GM12865 (cell line): Measurements from ENCODE around the gene MKRN3.

Experiments used
- DNase-seq: peaks from one replicate; pipeline ENCODE4 v3.0.0; 2010; ENCODE audit warnings: low read depth
- H3K4me3 ChIP-seq: 2 replicates; pipeline ENCODE4 v1.5.1; 2011; ENCODE audit warnings: mild to moderate bottlenecking, low read depth, low read length, control low read depth
- TF ChIP-seq, protein P1 (sequence below): IDR thresholded peaks from 2 replicates; pipeline ENCODE4 v1.5.1; 2011; ENCODE audit warnings: low read length, control low read depth, low read depth, inconsistent platforms; ENCODE audit not compliant: insufficient read depth; ENCODE audit errors: missing control alignments

The MKRN3 gene

GRCh38 chr15:23565395-23566070, at the start of gene MKRN3:
MKRN3 (plus strand) TSS chr15:23565674; CDS start chr15:23565783, 109 bp downstream.
- DNase-seq: no peak
- no peak within 1 kb of the TSS for H3K4me3 ChIP-seq
- TF ChIP-seq, protein P1, sequence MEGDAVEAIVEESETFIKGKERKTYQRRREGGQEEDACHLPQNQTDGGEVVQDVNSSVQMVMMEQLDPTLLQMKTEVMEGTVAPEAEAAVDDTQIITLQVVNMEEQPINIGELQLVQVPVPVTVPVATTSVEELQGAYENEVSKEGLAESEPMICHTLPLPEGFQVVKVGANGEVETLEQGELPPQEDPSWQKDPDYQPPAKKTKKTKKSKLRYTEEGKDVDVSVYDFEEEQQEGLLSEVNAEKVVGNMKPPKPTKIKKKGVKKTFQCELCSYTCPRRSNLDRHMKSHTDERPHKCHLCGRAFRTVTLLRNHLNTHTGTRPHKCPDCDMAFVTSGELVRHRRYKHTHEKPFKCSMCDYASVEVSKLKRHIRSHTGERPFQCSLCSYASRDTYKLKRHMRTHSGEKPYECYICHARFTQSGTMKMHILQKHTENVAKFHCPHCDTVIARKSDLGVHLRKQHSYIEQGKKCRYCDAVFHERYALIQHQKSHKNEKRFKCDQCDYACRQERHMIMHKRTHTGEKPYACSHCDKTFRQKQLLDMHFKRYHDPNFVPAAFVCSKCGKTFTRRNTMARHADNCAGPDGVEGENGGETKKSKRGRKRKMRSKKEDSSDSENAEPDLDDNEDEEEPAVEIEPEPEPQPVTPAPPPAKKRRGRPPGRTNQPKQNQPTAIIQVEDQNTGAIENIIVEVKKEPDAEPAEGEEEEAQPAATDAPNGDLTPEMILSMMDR: no peak

- no peak for DNase-seq
- TF ChIP-seq, protein P1: no peak
- H3K4me3 ChIP-seq: no peak overlapping the region
Measured at GRCh38 chr15:23516866-23517265, 48.6 kb upstream of the MKRN3 start.

DNA sequence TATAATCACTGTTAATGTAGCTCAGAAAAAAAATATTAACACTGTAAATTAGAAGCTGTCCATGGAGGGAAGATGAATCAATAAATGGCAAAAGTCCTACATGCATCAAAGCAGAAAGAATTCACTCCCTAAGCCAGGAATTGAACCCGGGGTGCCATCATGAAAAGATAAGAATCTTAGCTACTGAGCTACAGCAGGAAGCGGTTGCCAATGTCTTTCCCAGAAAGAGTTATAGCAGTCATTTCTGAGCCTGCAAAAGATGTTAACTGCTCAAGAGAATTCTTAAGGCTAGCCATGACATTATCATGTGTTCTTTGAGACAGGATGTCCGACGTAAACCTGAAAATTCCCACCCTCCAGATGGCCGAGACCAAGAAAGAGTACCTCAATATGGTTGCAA, 47.4 kb upstream of the MKRN3 start:
- DNase-seq: no peak
- no peak overlapping the region for H3K4me3 ChIP-seq
- TF ChIP-seq, protein P1: no peak

GRCh38 chr15:23524816-23525215, 40.7 kb upstream of the MKRN3 start:
- TF ChIP-seq, protein P1: no peak
- H3K4me3 ChIP-seq: no peak overlapping the region
- DNase-seq: no peak

DNA sequence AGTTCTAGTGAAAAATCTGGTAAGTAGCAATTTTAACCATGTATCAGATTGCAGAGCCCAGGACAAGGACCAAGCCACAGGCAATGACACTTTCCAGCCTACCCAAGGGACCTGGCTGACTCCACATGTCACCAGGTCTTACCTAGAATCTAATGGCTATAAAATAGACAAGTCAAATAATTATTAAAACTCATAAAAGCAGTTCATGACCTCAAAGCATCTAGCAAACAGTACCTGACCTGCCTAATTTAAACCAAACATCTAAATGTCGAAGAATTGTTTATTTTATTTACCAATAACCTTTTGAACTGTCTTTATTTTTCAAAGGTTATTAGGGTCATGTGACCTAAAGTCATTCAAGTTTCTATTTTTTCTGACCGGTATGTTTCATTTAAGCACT, 35.6 kb upstream of the MKRN3 start:
- TF ChIP-seq, protein P1: no peak
- DNase-seq: no peak
- no peak overlapping the region for H3K4me3 ChIP-seq

DNA sequence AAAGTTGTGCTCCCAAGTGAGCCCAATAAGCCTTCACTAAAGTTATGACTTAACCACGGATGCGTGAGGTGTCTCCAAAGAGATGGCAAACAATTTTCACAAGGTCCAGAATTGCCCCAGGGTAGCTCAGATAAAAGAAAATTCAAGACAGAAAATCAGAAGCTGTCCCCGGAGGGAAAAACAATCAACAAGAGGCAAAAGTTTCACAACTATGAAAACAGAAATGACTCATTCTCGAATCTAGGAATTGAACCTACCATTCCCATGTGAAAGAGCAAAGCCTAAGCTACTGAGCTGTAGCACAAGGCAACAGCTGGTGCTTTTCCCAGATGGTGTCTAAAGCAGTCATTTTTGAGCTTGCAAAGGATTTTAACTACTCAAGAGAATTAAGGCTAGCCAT, 33.5 kb upstream of the MKRN3 start:
- TF ChIP-seq, protein P1: no peak
- DNase-seq: no peak
- H3K4me3 ChIP-seq: no peak overlapping the region

- TF ChIP-seq, protein P1: no peak
- H3K4me3 ChIP-seq: no peak overlapping the region
- no peak for DNase-seq
Measured at GRCh38 chr15:23536659-23537058, 28.8 kb upstream of the MKRN3 start.
